Ascending aorta (tissue), 2 donors: ENCODE results near the gene AAK1. TPM values are rescaled to one million over a fixed set of nuclear protein-coding genes. Genes with fewer than 3 reads are reported as not detected.

Experiments
- DNase-seq, 2 donors: peaks; one replicate each; pipeline ENCODE4 v3.0.0-alpha.2; 2019; ENCODE audit warnings: low spot score in 2 of 2
- H3K27ac ChIP-seq, 2 donors: fragments of 200-600 bp; sonication (generic); one replicate each; pipeline ENCODE4 v1.5.1; 2016 to 2017; ENCODE audit warnings: mild to moderate bottlenecking in 1 of 2
- H3K27me3 ChIP-seq: fragments of 200-600 bp; sonication (generic); one replicate; pipeline ENCODE4 v1.5.1; 2017
- H3K36me3 ChIP-seq, 2 donors: fragments of 200-600 bp; sonication (generic); one replicate each; pipeline ENCODE4 v1.5.1; 2016
- H3K4me1 ChIP-seq, 2 donors: fragments of 200-600 bp; sonication (generic); one replicate each; pipeline ENCODE4 v1.5.1; 2016 to 2017; ENCODE audit warnings: mild to moderate bottlenecking in 1 of 2
- H3K4me3 ChIP-seq, 2 donors: fragments of 200-600 bp; sonication (generic); one replicate each; pipeline ENCODE4 v1.5.1; 2016 to 2017; ENCODE audit warnings: mild to moderate bottlenecking in 1 of 2
- H3K9me3 ChIP-seq, 2 donors: fragments of 200-600 bp; sonication (generic); one replicate each; pipeline ENCODE4 v1.5.1; 2016
- intact Hi-C: fragments of 100-400 bp; cut with DNase I; formaldehyde crosslinking; loops from one replicate; pipeline ENCODE4 v1.15.1; 2023
- total RNA-seq: library from RNA; depleted of rRNA; stranded (reverse); fragments of >200 nt; gene quantifications from one replicate; pipeline ENCODE4 v1.1.0, GENCODE V29; 2016
- TF ChIP-seq, protein P1 (sequence below), 3 experiments: fragments of 200-600 bp in 2 of 3; fragments of 450-650 bp in 1 of 3; sonication (generic) in 2 of 3; IDR thresholded peaks; one replicate each; pipeline ENCODE4 v1.5.1; 2016 to 2019; ENCODE audit warnings: antibody characterized with exemption in 3 of 3, mild to moderate bottlenecking in 1 of 3, moderate library complexity in 1 of 3

AAK1 gene
- total RNA-seq, 1 donor from 2014 or later: 53.4 TPM

DNA sequence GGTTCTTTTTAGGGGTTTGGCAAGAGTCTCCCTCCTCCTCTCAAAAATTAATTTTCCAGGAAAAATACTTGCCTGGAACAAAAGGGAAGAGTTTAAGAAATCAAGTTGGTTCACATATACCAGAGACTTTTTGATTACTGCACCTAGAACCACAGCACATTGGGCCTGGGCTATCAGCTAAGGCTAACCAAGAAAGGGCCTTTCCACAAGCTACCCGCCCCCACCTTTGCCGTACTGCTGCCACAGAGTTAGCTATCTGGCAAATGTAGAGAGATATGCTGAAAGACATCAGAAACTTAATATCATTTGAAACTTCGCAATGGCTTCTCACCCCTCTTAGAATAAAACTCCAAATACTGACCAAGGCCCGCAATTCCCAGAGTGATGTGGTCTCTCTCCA is 76.9 kb downstream of the AAK1 start:
- Histone ChIP-seq H3K27me3 (no peaks in the 10 kb centered on the region), H3K27ac (no peak overlapping the region), H3K4me3 (no peak overlapping the region), H3K36me3 (no peaks in the 10 kb centered on the region), H3K9me3 (no peaks in the 10 kb centered on the region), H3K4me1 (no peaks in the 10 kb centered on the region)
- TF ChIP-seq, protein P1, sequence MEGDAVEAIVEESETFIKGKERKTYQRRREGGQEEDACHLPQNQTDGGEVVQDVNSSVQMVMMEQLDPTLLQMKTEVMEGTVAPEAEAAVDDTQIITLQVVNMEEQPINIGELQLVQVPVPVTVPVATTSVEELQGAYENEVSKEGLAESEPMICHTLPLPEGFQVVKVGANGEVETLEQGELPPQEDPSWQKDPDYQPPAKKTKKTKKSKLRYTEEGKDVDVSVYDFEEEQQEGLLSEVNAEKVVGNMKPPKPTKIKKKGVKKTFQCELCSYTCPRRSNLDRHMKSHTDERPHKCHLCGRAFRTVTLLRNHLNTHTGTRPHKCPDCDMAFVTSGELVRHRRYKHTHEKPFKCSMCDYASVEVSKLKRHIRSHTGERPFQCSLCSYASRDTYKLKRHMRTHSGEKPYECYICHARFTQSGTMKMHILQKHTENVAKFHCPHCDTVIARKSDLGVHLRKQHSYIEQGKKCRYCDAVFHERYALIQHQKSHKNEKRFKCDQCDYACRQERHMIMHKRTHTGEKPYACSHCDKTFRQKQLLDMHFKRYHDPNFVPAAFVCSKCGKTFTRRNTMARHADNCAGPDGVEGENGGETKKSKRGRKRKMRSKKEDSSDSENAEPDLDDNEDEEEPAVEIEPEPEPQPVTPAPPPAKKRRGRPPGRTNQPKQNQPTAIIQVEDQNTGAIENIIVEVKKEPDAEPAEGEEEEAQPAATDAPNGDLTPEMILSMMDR (IDR thresholded peaks at IDR 0.05): no peak
- intact Hi-C loops: no loop called here
- DNase-seq: no peak

DNA sequence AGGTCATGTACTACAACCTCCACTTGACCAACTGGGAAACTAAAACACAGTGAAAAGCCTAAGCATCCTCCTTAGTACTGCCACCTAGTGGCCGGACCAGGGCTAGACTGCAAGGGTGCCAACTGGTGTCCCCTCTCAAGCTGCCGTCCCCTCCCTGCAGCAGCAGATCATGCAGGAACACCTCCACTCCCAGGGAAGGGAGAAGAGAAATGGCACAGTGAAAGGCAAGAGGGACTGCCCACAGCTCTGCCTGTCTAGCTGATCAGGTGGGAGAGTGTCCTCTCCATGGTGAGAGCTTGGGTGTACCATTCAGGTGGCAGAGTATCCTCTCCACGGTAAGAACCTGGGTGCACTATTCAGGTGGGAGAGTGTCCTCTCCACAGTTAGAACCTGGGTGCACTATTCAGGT is 78.1 kb downstream of the AAK1 start:
- H3K9me3 ChIP-seq: no peaks in the 10 kb centered on the region
- no peak overlapping the region for H3K27ac ChIP-seq
- intact Hi-C loops: no loop called here
- H3K27me3 ChIP-seq: no peaks in the 10 kb centered on the region
- DNase-seq: no peak
- TF ChIP-seq, protein P1 (IDR thresholded peaks at IDR 0.05): peak; percentile 48 to 60 (median 53)
- no peak overlapping the region for H3K4me3 ChIP-seq
- no peaks in the 10 kb centered on the region for H3K36me3 ChIP-seq
- no peaks in the 10 kb centered on the region for H3K4me1 ChIP-seq

DNA sequence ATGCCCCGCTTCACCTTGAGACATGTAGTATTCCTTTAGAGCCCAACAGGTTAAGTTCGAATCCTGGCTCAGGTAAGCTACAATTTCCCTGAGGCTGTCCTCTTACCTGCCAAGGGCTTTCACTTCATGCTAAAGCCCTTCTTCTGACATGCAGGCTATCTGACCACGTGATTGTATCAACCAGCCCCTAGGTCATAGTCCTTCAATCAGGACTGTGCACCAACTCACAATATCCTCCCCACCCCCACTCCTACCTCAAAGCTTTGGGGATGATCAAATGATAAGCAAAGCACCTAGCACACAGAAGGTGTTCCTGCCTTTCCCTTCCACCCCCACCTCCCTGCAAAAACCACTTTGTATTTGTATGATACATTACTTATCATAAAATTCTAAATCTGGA is 78.9 kb downstream of the AAK1 start:
- TF ChIP-seq, protein P1 (IDR thresholded peaks at IDR 0.05): no peak
- intact Hi-C loops: no loop called here
- Histone ChIP-seq H3K36me3 (no peaks in the 10 kb centered on the region), H3K27me3 (no peaks in the 10 kb centered on the region), H3K27ac (no peak overlapping the region), H3K9me3 (no peaks in the 10 kb centered on the region), H3K4me3 (no peak overlapping the region), H3K4me1 (no peaks in the 10 kb centered on the region)
- no peak for DNase-seq

DNA sequence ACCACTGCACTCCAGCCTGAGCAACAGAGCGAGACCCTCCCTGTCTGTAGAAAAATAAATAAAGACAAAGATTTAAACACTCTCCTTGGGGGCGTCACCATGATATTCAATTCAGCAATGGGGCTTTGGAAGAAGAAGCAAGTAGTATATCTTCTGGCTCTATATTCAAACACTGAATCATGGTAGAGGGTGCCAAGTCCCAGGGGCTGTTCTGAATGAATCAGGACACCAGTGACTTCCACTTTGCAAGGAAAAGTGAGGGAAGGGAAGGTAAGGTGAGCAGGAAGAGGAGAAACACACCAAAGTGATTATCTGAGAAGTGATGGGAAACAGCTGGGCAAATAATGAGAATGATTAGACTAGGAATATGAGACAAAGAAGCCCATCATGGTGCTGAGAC is 80.5 kb downstream of the AAK1 start:
- DNase-seq: no peak
- TF ChIP-seq, protein P1 (IDR thresholded peaks at IDR 0.05): no peak
- Histone ChIP-seq H3K36me3 (no peaks in the 10 kb centered on the region), H3K4me3 (no peak overlapping the region), H3K9me3 (no peaks in the 10 kb centered on the region), H3K27me3 (no peaks in the 10 kb centered on the region), H3K4me1 (no peaks in the 10 kb centered on the region), H3K27ac (no peak overlapping the region)
- intact Hi-C loops: no loop called here

DNA sequence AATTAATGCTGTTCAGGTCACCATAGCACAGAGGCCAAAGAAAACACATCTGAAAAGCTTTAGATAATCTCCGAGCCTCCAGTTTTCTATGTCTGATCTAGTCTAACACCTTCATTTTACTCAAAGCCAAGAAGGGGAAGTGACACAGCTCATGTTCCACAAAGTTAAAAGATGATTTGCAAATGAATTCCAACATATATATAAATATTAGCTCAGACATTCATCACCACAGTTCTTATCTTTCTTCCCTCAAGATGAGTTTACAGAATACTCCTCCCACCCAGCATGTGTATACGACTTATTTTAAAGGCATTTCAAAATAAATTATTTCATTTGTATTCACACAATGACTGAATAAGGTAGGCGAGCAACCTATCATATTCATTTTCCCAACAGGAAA is 82.4 kb downstream of the AAK1 start:
- H3K9me3 ChIP-seq: no peaks in the 10 kb centered on the region
- H3K4me1 ChIP-seq: no peaks in the 10 kb centered on the region
- intact Hi-C loops: no loop called here
- no peak for DNase-seq
- TF ChIP-seq, protein P1 (IDR thresholded peaks at IDR 0.05): no peak
- no peak overlapping the region for H3K27ac ChIP-seq
- H3K4me3 ChIP-seq: no peak overlapping the region
- H3K27me3 ChIP-seq: no peaks in the 10 kb centered on the region
- no peaks in the 10 kb centered on the region for H3K36me3 ChIP-seq

DNA sequence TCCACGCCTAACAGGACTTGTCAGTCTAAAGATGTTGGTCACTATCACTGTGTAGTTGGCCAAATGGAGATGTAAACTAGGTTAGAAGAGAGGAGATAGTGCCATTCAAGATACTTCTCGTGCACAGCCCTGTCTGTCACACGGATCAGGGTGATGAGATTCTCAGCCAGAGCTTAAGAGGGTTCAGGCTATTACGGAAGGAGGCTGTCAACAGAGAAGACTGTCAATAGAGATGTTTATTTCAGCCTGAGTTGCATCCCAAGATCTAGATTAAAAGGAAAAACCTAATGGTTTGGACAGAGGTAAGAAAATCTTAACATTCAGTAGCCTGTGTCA is 83.4 kb downstream of the AAK1 start:
- no peaks in the 10 kb centered on the region for H3K36me3 ChIP-seq
- no peaks in the 10 kb centered on the region for H3K4me1 ChIP-seq
- H3K4me3 ChIP-seq: no peak overlapping the region
- no peak overlapping the region for H3K27ac ChIP-seq
- no peak for DNase-seq
- intact Hi-C loops: no loop called here
- no peaks in the 10 kb centered on the region for H3K9me3 ChIP-seq
- no peaks in the 10 kb centered on the region for H3K27me3 ChIP-seq
- TF ChIP-seq, protein P1 (IDR thresholded peaks at IDR 0.05): no peak
